HUDEP-2 (cell line): Measurements from ENCODE around the gene EXOC2.
"Not testable (repeated sequence)": the region's sequence is repeated elsewhere in the genome, so short reads cannot be mapped to it uniquely, and the experiment has no call there.

Experiments used
- DNase-seq, 76 experiments: peaks; one replicate each; lab custom pipeline; 2025; ENCODE audit not compliant: unreplicated experiment in 76 of 76; lab: John Stamatoyannopoulos, UW

Gene EXOC2

GRCh38 chr6:710601-711571 is 17.9 kb upstream of the EXOC2 start:
- peak in 2 of 76 experiments; percentile 6 to 11 for DNase-seq

- DNase-seq: no peak
Measured at GRCh38 chr6:709471-710056, 16.6 kb upstream of the EXOC2 start.

GRCh38 chr6:708237-708598 is 15.3 kb upstream of the EXOC2 start:
- no peak for DNase-seq

GRCh38 chr6:707576-708236 is 14.8 kb upstream of the EXOC2 start:
- no peak for DNase-seq

- no peak for DNase-seq
Measured at GRCh38 chr6:706819-707381, 14.0 kb upstream of the EXOC2 start.

GRCh38 chr6:706146-706545 is 13.2 kb upstream of the EXOC2 start:
- no peak for DNase-seq

GRCh38 chr6:705047-705446 is 12.1 kb upstream of the EXOC2 start:
- DNase-seq: no peak

- peak in 1 of 76 experiments; percentile 5 for DNase-seq
Measured at GRCh38 chr6:704046-704445, 11.1 kb upstream of the EXOC2 start.

- no peak for DNase-seq
Measured at GRCh38 chr6:703552-703951, 10.6 kb upstream of the EXOC2 start.

- DNase-seq: no peak
Measured at GRCh38 chr6:701700-702479, 9.0 kb upstream of the EXOC2 start.

- DNase-seq: no peak
Measured at GRCh38 chr6:701215-701614, 8.3 kb upstream of the EXOC2 start.

GRCh38 chr6:700490-700889 is 7.6 kb upstream of the EXOC2 start:
- no peak for DNase-seq

GRCh38 chr6:699319-699718 is 6.4 kb upstream of the EXOC2 start:
- no peak for DNase-seq

- not testable (repeated sequence) for DNase-seq
Measured at GRCh38 chr6:694431-695126, 1.6 kb upstream of the EXOC2 start.

- DNase-seq: no peak
Measured at GRCh38 chr6:693723-694009, 727 bp upstream of the EXOC2 start.

- peak in 61 of 76 experiments; percentile 16 to 72 (median 46) for DNase-seq
Measured at GRCh38 chr6:692356-692851, 535 bp downstream of the EXOC2 start.

GRCh38 chr6:689223-689622 is 3.7 kb downstream of the EXOC2 start:
- DNase-seq: no peak

GRCh38 chr6:686497-686896 is 6.4 kb downstream of the EXOC2 start:
- DNase-seq: no peak

GRCh38 chr6:684831-685636 is 7.9 kb downstream of the EXOC2 start:
- DNase-seq: no peak
